Measurements from ENCODE around the gene ARL8B. TPM values are rescaled to one million over a fixed set of nuclear protein-coding genes. Genes with fewer than 3 reads are reported as not detected.
A peak's percentile ranks its signal among the peaks of the same experiment; 100 is the strongest.

Gene ARL8B
- total RNA-seq, 1 experiment from 2014 or later = 43.8 TPM

DNA sequence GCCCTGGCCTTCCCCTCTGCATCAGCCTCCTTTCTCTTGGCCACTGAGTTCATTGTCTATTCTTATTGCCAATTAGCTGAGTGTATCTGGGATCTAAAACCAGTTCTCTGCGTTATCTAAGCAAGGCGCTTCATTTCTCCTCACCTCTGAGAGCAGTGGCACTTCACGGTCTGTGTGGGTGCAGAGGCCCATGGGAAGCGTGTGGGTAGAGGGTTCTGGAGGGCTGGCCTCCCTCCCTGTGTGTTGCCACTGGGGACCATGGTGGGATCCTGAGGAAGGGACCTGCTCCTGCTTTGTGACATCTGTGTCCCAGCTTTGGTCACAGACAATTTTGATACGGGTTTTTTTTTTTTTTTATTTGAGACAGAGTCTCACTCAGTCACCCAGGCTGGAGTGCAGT is 98.1 kb downstream of the ARL8B start:
- no peak overlapping the region for H2AFZ ChIP-seq (ENCODE audit: low read length)
- no peaks in the 10 kb centered on the region for H4K20me1 ChIP-seq (ENCODE audit: low read length)
- ATAC-seq (no peak), DNase-seq (no peak)
- H3F3A ChIP-seq (ENCODE audit: low read length, unreplicated experiment) = no peaks in the 10 kb centered on the region
- BruUV-seq (replicated peaks) = no TSS peak
- H3K4me2 ChIP-seq (ENCODE audit: low read length) = no peak overlapping the region
- no peaks in the 10 kb centered on the region for H3K9me2 ChIP-seq (replicated peaks; ENCODE audit: low read length)
- H3K27ac ChIP-seq (ENCODE audit: low read length) = no peak overlapping the region
- peaks cover 8% of the 10 kb centered on the region; the same call in 1 of the 2 replicates for H3K36me3 ChIP-seq (ENCODE audit: low read depth, low read length)
- no peaks in the 10 kb centered on the region for H3K27me3 ChIP-seq (ENCODE audit: low read length)
- intact Hi-C loops (cut with micrococcal nuclease) = loop anchor here (10.0 kb wide), 2 partner anchors 205 to 1585 kb away; no protein-coding TSS in a partner anchor
- no peaks in the 10 kb centered on the region for H3K9me3 ChIP-seq (ENCODE audit: low read length)
- CTCF ChIA-PET = no interaction called here
- H3K4me3 ChIP-seq (ENCODE audit: low read length) = no peak overlapping the region
- POLR2A ChIA-PET (ENCODE audit: unreplicated experiment) = no interaction called here
- no peak overlapping the region for H3K9ac ChIP-seq (ENCODE audit: low read length)
- H3K4me1 ChIP-seq (ENCODE audit: insufficient read depth, low read length) = no peaks in the 10 kb centered on the region
- no peaks in the 10 kb centered on the region for H3K79me2 ChIP-seq (ENCODE audit: low read length)
- TF ChIP-seq EZH2 (IDR thresholded peaks at IDR 0.05; ENCODE audit: low read length, unreplicated experiment) = no peak
- TF ChIP-seq EZH2phosphoT487 (IDR thresholded peaks at IDR 0.05; ENCODE audit: borderline replicate concordance, low read length) = no peak
- TF ChIP-seq, protein P1, sequence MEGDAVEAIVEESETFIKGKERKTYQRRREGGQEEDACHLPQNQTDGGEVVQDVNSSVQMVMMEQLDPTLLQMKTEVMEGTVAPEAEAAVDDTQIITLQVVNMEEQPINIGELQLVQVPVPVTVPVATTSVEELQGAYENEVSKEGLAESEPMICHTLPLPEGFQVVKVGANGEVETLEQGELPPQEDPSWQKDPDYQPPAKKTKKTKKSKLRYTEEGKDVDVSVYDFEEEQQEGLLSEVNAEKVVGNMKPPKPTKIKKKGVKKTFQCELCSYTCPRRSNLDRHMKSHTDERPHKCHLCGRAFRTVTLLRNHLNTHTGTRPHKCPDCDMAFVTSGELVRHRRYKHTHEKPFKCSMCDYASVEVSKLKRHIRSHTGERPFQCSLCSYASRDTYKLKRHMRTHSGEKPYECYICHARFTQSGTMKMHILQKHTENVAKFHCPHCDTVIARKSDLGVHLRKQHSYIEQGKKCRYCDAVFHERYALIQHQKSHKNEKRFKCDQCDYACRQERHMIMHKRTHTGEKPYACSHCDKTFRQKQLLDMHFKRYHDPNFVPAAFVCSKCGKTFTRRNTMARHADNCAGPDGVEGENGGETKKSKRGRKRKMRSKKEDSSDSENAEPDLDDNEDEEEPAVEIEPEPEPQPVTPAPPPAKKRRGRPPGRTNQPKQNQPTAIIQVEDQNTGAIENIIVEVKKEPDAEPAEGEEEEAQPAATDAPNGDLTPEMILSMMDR (conservative IDR thresholded peaks at IDR 0.05; ENCODE audit: low read depth, low read length) = no peak

GRCh38 chr3:5220667-5221431 is 98.8 kb downstream of the ARL8B start:
- no peaks in the 10 kb centered on the region for H4K20me1 ChIP-seq (ENCODE audit: low read length)
- TSS peak; percentile 1 for BruUV-seq (replicated peaks)
- no peak overlapping the region for H3K9ac ChIP-seq (ENCODE audit: low read length)
- H3F3A ChIP-seq (ENCODE audit: low read length, unreplicated experiment) = no peaks in the 10 kb centered on the region
- intact Hi-C loops (cut with micrococcal nuclease) = loop anchor here (10.0 kb wide), 2 partner anchors 204 to 1584 kb away; no protein-coding TSS in a partner anchor
- H3K4me3 ChIP-seq (ENCODE audit: low read length) = no peak overlapping the region
- POLR2A ChIA-PET (ENCODE audit: unreplicated experiment) = no interaction called here
- H2AFZ ChIP-seq (ENCODE audit: low read length) = no peak overlapping the region
- CTCF ChIA-PET = no interaction called here
- no peaks in the 10 kb centered on the region for H3K79me2 ChIP-seq (ENCODE audit: low read length)
- H3K4me1 ChIP-seq (ENCODE audit: insufficient read depth, low read length) = no peaks in the 10 kb centered on the region
- DNase-seq (no peak), ATAC-seq (peak; percentile 11; the same call in 1 of the 2 replicates)
- peaks cover 8% of the 10 kb centered on the region; the same call in 1 of the 2 replicates for H3K36me3 ChIP-seq (ENCODE audit: low read depth, low read length)
- TF ChIP-seq EZH2 (IDR thresholded peaks at IDR 0.05; ENCODE audit: low read length, unreplicated experiment) (no peak), EZH2phosphoT487 (IDR thresholded peaks at IDR 0.05; ENCODE audit: borderline replicate concordance, low read length) (no peak)
- TF ChIP-seq, protein P1 (conservative IDR thresholded peaks at IDR 0.05; ENCODE audit: low read depth, low read length) = no peak
- H3K9me2 ChIP-seq (replicated peaks; ENCODE audit: low read length) = no peaks in the 10 kb centered on the region
- H3K9me3 ChIP-seq (ENCODE audit: low read length) = no peaks in the 10 kb centered on the region
- no peak overlapping the region for H3K27ac ChIP-seq (ENCODE audit: low read length)
- H3K4me2 ChIP-seq (ENCODE audit: low read length) = no peak overlapping the region
- no peaks in the 10 kb centered on the region for H3K27me3 ChIP-seq (ENCODE audit: low read length)

- ATAC-seq = no peak; the same call in 1 of the 2 replicates
- no peak overlapping the region for H3K4me2 ChIP-seq (ENCODE audit: low read length)
- BruUV-seq (replicated peaks) = no TSS peak
- H4K20me1 ChIP-seq (ENCODE audit: low read length) = no peaks in the 10 kb centered on the region
- no peaks in the 10 kb centered on the region for H3K27me3 ChIP-seq (ENCODE audit: low read length)
- H3F3A ChIP-seq (ENCODE audit: low read length, unreplicated experiment) = no peaks in the 10 kb centered on the region
- CTCF ChIA-PET = no interaction called here
- H3K79me2 ChIP-seq (ENCODE audit: low read length) = no peaks in the 10 kb centered on the region
- H3K4me3 ChIP-seq (ENCODE audit: low read length) = no peak overlapping the region
- intact Hi-C loops (cut with micrococcal nuclease) = loop anchor here (10.0 kb wide), 2 partner anchors 203 to 1583 kb away; no protein-coding TSS in a partner anchor
- H3K4me1 ChIP-seq (ENCODE audit: insufficient read depth, low read length) = no peaks in the 10 kb centered on the region
- no peaks in the 10 kb centered on the region for H3K9me3 ChIP-seq (ENCODE audit: low read length)
- POLR2A ChIA-PET (ENCODE audit: unreplicated experiment) = interaction anchor here (0.6 kb wide), 1 partner anchor 12 kb away, joined by 4 read pairs; no protein-coding TSS in a partner anchor
- H2AFZ ChIP-seq (ENCODE audit: low read length) = no peak overlapping the region
- H3K9me2 ChIP-seq (replicated peaks; ENCODE audit: low read length) = no peaks in the 10 kb centered on the region
- no peak for DNase-seq
- H3K27ac ChIP-seq (ENCODE audit: low read length) = no peak overlapping the region
- H3K36me3 ChIP-seq (ENCODE audit: low read depth, low read length) = peaks cover 4% of the 10 kb centered on the region; the same call in 1 of the 2 replicates
- H3K9ac ChIP-seq (ENCODE audit: low read length) = no peak overlapping the region
- no peak for TF ChIP-seq EZH2phosphoT487 (IDR thresholded peaks at IDR 0.05; ENCODE audit: borderline replicate concordance, low read length)
- TF ChIP-seq, protein P1 (conservative IDR thresholded peaks at IDR 0.05; ENCODE audit: low read depth, low read length) = no peak
- no peak for TF ChIP-seq EZH2 (IDR thresholded peaks at IDR 0.05; ENCODE audit: low read length, unreplicated experiment)
These were observed 99.6 kb downstream of the ARL8B start for GRCh38 chr3:5221701-5222100.

All from PC-3 (cell line).